SK-N-SH treated with all-trans-retinoic acid at 6 μM for 48 hours (cell line): ENCODE measurements around the gene MYL10.
A peak's percentile ranks its signal among the peaks of the same experiment; 100 is the strongest.

Experiments
- ATAC-seq: fragments of 200-7000 bp; cut with Tn5 transposase; 3 replicates; pipeline ENCODE4 v1.9.1; 2020; ENCODE audit warnings: mild to moderate bottlenecking, moderate library complexity
- ARNTL ChIP-seq: fragments of 450-650 bp; formaldehyde crosslinking; IDR thresholded peaks from 2 replicates; pipeline ENCODE4 v1.5.0; 2020; ENCODE audit warnings: low read depth, mild to moderate bottlenecking, moderate library complexity, borderline replicate concordance
- BACH2 ChIP-seq: fragments of 250-450 bp; sonication (Bioruptor Pico); IDR thresholded peaks from 2 replicates; pipeline ENCODE4 v1.9.0; 2021; ENCODE audit warnings: mild to moderate bottlenecking, borderline replicate concordance
- CSDC2 ChIP-seq: fragments of 250-450 bp; sonication (Bioruptor Pico); IDR thresholded peaks from 2 replicates; pipeline ENCODE4 v1.5.0; 2020; ENCODE audit warnings: mild to moderate bottlenecking, moderate library complexity
- GLIS3 ChIP-seq: fragments of 250-450 bp; sonication (Bioruptor Pico); IDR thresholded peaks from 2 replicates; pipeline ENCODE4 v1.5.0; 2020; ENCODE audit warnings: mild to moderate bottlenecking, moderate library complexity
- ISL1 ChIP-seq: fragments of 250-450 bp; sonication (Bioruptor Pico); IDR thresholded peaks from 2 replicates; pipeline ENCODE4 v2.1.2; 2022; ENCODE audit warnings: mild to moderate bottlenecking, moderate library complexity
- OSR1 ChIP-seq: fragments of 250-450 bp; sonication (Bioruptor Pico); IDR thresholded peaks from 2 replicates; pipeline ENCODE4 v1.8.0; 2022; ENCODE audit warnings: moderate library complexity, mild to moderate bottlenecking, inconsistent platforms
- PPARA ChIP-seq: fragments of 250-450 bp; sonication (Bioruptor Pico); IDR thresholded peaks from 2 replicates; pipeline ENCODE4 v1.5.0; 2020; ENCODE audit warnings: mild to moderate bottlenecking, borderline replicate concordance
- RARB ChIP-seq: fragments of 250-450 bp; sonication (Bioruptor Pico); IDR thresholded peaks from 2 replicates; pipeline ENCODE4 v1.8.0; 2021; ENCODE audit warnings: mild to moderate bottlenecking, moderate library complexity
- SNAI2 ChIP-seq: fragments of 250-450 bp; sonication (Bioruptor Pico); IDR thresholded peaks from 2 replicates; pipeline ENCODE4 v1.5.0; 2020; ENCODE audit warnings: mild to moderate bottlenecking, moderate library complexity
- TCF4 ChIP-seq: fragments of 250-450 bp; sonication (Bioruptor Pico); IDR thresholded peaks from 2 replicates; pipeline ENCODE4 v1.8.0; 2021; ENCODE audit warnings: mild to moderate bottlenecking, moderate library complexity, borderline replicate concordance
- TOX ChIP-seq: fragments of 250-450 bp; sonication (Bioruptor Pico); IDR thresholded peaks from 2 replicates; pipeline ENCODE4 v1.8.0; 2021; ENCODE audit warnings: mild to moderate bottlenecking, moderate library complexity, borderline replicate concordance
- ZC3H10 ChIP-seq: fragments of 250-450 bp; sonication (Bioruptor Pico); IDR thresholded peaks from 2 replicates; pipeline ENCODE4 v1.5.1; 2021; ENCODE audit warnings: mild to moderate bottlenecking, moderate library complexity
- ZFP3 ChIP-seq: fragments of 250-450 bp; sonication (Bioruptor Pico); IDR thresholded peaks from 2 replicates; pipeline ENCODE4 v1.5.0; 2020; ENCODE audit warnings: mild to moderate bottlenecking, moderate library complexity
- ZFP30 ChIP-seq: fragments of 450-650 bp; formaldehyde crosslinking; IDR thresholded peaks from 2 replicates; pipeline ENCODE4 v1.5.0; 2022; ENCODE audit warnings: mild to moderate bottlenecking, moderate library complexity
- ZNF565 ChIP-seq: fragments of 450-650 bp; formaldehyde crosslinking; conservative IDR thresholded peaks from 2 replicates; pipeline ENCODE4 v1.5.0; 2020; ENCODE audit warnings: low read depth, mild to moderate bottlenecking, moderate library complexity
- ZNF8 ChIP-seq: fragments of 450-650 bp; formaldehyde crosslinking; IDR thresholded peaks from 2 replicates; pipeline ENCODE4 v1.5.0; 2020; ENCODE audit warnings: mild to moderate bottlenecking, moderate library complexity
- TF ChIP-seq, protein P1 (sequence below): fragments of 250-450 bp; sonication (Bioruptor Pico); IDR thresholded peaks from 2 replicates; pipeline ENCODE4 v1.5.0; 2020; ENCODE audit warnings: mild to moderate bottlenecking, moderate library complexity
- TF ChIP-seq, protein P2 (sequence below): fragments of 250-450 bp; sonication (Bioruptor Pico); IDR thresholded peaks from 2 replicates; pipeline ENCODE4 v1.5.1; 2020; ENCODE audit warnings: low read depth, mild to moderate bottlenecking, moderate library complexity
- TF ChIP-seq, protein P3 (sequence below): fragments of 250-450 bp; sonication (Bioruptor Pico); IDR thresholded peaks from 2 replicates; pipeline ENCODE4 v1.5.1; 2021; ENCODE audit warnings: mild to moderate bottlenecking, moderate library complexity
- TF ChIP-seq, protein P4 (sequence below): fragments of 250-450 bp; sonication (Bioruptor Pico); IDR thresholded peaks from 2 replicates; pipeline ENCODE4 v1.8.0; 2020; ENCODE audit warnings: mild to moderate bottlenecking, moderate library complexity, borderline replicate concordance
- TF ChIP-seq, protein P5 (sequence below): fragments of 250-450 bp; sonication (Bioruptor Pico); IDR thresholded peaks from 2 replicates; pipeline ENCODE4 v1.8.0; 2021; ENCODE audit warnings: low read depth, mild to moderate bottlenecking, moderate library complexity, borderline replicate concordance

Gene MYL10

DNA sequence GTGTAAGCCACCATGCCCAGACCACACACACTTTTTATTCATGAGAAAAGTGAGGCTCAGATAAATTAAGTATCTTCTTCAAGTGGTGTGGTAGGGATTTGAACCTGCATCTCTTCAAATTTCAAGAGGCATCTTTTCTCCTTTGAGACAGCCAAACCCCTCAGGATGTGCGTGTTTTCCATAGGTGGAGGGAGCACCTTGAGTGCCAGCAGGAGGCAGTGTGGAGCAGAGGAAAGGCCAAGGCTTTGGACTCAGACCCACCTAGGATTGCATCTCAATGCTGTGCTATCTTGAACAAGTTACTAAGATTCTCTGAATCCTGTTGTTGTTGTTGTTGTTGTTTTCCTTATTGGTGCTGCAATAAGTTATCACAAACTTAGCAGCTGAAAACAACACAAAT lies 40.2 kb upstream of the MYL10 start:
- TF ChIP-seq ZFP30 (CRISPR knock-in tag) (no peak), ZNF565 (CRISPR knock-in tag) (no peak), TOX (no peak), ISL1 (no peak), ZNF8 (CRISPR knock-in tag) (no peak), BACH2 (CRISPR knock-in tag) (no peak)
- TF ChIP-seq, protein P1, sequence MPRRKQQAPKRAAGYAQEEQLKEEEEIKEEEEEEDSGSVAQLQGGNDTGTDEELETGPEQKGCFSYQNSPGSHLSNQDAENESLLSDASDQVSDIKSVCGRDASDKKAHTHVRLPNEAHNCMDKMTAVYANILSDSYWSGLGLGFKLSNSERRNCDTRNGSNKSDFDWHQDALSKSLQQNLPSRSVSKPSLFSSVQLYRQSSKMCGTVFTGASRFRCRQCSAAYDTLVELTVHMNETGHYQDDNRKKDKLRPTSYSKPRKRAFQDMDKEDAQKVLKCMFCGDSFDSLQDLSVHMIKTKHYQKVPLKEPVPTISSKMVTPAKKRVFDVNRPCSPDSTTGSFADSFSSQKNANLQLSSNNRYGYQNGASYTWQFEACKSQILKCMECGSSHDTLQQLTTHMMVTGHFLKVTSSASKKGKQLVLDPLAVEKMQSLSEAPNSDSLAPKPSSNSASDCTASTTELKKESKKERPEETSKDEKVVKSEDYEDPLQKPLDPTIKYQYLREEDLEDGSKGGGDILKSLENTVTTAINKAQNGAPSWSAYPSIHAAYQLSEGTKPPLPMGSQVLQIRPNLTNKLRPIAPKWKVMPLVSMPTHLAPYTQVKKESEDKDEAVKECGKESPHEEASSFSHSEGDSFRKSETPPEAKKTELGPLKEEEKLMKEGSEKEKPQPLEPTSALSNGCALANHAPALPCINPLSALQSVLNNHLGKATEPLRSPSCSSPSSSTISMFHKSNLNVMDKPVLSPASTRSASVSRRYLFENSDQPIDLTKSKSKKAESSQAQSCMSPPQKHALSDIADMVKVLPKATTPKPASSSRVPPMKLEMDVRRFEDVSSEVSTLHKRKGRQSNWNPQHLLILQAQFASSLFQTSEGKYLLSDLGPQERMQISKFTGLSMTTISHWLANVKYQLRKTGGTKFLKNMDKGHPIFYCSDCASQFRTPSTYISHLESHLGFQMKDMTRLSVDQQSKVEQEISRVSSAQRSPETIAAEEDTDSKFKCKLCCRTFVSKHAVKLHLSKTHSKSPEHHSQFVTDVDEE = no peak
- no peak for ATAC-seq

DNA sequence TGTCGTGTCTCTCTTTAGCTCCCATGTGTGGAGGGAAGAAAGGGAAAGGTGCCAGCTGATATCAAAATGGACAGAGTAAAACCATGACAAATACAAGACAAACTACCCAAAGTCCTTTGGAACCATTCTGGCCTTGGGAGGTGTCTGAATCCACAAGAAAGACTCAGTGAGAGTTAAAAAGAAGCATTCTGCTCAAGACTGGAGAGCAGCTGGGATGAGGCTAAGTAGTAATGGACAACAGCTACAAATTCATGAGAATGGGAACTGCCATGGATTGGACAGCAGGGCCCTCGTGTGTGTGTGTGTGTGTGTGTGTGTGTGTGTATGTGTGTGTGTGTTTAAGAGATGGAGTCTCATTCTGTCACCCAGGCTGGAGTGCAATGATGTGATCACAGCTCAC lies 39.6 kb upstream of the MYL10 start:
- TF ChIP-seq CSDC2 (no peak), RARB (CRISPR knock-in tag) (no peak), ARNTL (CRISPR knock-in tag) (no peak), ZC3H10 (CRISPR knock-in tag) (no peak)
- TF ChIP-seq, protein P2, sequence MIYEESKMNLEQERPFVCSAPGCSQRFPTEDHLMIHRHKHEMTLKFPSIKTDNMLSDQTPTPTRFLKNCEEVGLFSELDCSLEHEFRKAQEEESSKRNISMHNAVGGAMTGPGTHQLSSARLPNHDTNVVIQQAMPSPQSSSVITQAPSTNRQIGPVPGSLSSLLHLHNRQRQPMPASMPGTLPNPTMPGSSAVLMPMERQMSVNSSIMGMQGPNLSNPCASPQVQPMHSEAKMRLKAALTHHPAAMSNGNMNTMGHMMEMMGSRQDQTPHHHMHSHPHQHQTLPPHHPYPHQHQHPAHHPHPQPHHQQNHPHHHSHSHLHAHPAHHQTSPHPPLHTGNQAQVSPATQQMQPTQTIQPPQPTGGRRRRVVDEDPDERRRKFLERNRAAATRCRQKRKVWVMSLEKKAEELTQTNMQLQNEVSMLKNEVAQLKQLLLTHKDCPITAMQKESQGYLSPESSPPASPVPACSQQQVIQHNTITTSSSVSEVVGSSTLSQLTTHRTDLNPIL = no peak
- TF ChIP-seq, protein P3, sequence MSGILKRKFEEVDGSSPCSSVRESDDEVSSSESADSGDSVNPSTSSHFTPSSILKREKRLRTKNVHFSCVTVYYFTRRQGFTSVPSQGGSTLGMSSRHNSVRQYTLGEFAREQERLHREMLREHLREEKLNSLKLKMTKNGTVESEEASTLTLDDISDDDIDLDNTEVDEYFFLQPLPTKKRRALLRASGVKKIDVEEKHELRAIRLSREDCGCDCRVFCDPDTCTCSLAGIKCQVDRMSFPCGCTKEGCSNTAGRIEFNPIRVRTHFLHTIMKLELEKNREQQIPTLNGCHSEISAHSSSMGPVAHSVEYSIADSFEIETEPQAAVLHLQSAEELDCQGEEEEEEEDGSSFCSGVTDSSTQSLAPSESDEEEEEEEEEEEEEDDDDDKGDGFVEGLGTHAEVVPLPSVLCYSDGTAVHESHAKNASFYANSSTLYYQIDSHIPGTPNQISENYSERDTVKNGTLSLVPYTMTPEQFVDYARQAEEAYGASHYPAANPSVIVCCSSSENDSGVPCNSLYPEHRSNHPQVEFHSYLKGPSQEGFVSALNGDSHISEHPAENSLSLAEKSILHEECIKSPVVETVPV (CRISPR knock-in tag) = no peak

DNA sequence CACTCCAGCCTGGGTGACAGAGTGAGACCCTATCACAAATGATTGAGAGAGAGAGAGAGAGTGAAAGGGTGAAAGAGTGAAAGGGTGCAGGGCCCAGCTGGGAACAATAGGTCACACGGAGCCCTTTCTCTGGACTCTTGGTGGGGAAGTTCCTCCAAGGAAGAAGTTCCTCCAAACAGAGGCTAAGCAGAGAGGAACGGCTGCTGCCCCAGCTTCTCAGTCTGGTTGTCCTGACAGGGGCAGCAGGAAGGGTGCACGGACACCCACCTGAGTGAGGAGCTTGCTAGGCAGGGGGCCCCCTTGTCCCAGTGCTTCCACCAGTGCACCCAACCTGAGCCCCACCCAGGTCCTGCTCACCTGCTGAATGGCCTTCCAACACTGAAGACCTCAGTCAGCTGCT lies 38.8 kb upstream of the MYL10 start:
- TF ChIP-seq GLIS3 = no peak
- no peak for TF ChIP-seq ISL1
- no peak for ATAC-seq

More for the DNA sequence above, 39.6 kb upstream of the MYL10 start:
- ATAC-seq = no peak

DNA sequence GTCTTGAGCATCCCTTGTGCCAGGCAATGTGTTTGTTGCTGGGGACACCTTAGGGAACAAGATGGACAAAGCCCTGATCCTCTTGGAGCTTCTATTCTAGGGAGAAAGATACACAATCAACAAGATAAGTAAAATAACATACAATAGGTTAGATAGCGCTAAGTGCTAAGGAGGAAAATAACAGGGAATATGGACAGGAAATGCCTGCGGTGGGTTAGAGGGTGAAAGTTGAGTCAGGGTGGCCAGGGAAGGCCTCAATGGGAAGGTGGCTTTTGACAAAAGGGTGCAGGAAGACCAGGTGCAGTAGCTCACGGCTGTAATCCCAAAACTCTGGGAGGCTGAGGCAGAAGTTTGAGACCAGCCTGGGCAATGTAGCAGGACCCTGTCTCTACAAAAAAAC lies 38.3 kb upstream of the MYL10 start:
- no peak for ATAC-seq
- TF ChIP-seq TOX = no peak
- TF ChIP-seq, protein P2 = no peak
- TF ChIP-seq PPARA (CRISPR knock-in tag) = no peak
- TF ChIP-seq ISL1 = no peak
- no peak for TF ChIP-seq TCF4 (CRISPR knock-in tag)

DNA sequence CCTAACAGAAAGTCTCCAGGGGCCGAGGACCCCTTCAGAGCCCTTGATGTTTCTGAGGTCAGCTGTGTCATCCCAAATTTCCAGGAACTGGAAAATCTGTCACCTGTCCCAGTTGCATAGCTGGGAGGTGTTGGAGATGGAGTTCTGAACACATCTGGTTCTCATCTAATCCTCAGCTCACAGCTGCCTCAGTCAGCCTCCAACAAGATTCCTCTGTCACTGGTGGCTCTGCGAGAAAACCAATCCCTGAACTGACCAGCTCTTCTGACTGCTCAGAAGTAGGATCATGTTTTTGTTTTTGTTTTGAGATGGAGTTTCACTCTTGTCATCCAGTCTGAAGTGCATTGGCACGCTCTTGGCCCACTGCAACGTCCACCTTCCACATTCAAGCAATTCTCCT lies 37.6 kb upstream of the MYL10 start:
- ATAC-seq = peak; percentile 56; the same call in 2 of the 3 replicates
- TF ChIP-seq ZNF565 (CRISPR knock-in tag) = no peak
- no peak for TF ChIP-seq BACH2 (CRISPR knock-in tag)
- TF ChIP-seq ZFP3 (CRISPR knock-in tag) = no peak
- no peak for TF ChIP-seq TCF4 (CRISPR knock-in tag)
- no peak for TF ChIP-seq ZFP30 (CRISPR knock-in tag)
- TF ChIP-seq, protein P4, sequence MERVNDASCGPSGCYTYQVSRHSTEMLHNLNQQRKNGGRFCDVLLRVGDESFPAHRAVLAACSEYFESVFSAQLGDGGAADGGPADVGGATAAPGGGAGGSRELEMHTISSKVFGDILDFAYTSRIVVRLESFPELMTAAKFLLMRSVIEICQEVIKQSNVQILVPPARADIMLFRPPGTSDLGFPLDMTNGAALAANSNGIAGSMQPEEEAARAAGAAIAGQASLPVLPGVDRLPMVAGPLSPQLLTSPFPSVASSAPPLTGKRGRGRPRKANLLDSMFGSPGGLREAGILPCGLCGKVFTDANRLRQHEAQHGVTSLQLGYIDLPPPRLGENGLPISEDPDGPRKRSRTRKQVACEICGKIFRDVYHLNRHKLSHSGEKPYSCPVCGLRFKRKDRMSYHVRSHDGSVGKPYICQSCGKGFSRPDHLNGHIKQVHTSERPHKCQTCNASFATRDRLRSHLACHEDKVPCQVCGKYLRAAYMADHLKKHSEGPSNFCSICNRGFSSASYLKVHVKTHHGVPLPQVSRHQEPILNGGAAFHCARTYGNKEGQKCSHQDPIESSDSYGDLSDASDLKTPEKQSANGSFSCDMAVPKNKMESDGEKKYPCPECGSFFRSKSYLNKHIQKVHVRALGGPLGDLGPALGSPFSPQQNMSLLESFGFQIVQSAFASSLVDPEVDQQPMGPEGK (CRISPR knock-in tag) = no peak
- TF ChIP-seq ZNF8 (CRISPR knock-in tag) = no peak
- no peak for TF ChIP-seq GLIS3
- TF ChIP-seq, protein P3 (CRISPR knock-in tag) = no peak
- no peak for TF ChIP-seq SNAI2 (CRISPR knock-in tag)
- TF ChIP-seq, protein P5, sequence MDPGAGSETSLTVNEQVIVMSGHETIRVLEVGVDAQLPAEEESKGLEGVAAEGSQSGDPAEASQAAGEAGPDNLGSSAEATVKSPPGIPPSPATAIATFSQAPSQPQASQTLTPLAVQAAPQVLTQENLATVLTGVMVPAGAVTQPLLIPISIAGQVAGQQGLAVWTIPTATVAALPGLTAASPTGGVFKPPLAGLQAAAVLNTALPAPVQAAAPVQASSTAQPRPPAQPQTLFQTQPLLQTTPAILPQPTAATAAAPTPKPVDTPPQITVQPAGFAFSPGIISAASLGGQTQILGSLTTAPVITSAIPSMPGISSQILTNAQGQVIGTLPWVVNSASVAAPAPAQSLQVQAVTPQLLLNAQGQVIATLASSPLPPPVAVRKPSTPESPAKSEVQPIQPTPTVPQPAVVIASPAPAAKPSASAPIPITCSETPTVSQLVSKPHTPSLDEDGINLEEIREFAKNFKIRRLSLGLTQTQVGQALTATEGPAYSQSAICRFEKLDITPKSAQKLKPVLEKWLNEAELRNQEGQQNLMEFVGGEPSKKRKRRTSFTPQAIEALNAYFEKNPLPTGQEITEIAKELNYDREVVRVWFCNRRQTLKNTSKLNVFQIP (CRISPR knock-in tag) = no peak
- no peak for TF ChIP-seq ISL1
- no peak for TF ChIP-seq TOX
- TF ChIP-seq OSR1 (CRISPR knock-in tag) = no peak
- TF ChIP-seq ZC3H10 (CRISPR knock-in tag) = no peak
- no peak for TF ChIP-seq PPARA (CRISPR knock-in tag)
- TF ChIP-seq, protein P2 = no peak
